PC-3 (cell line): ENCODE data around the gene RMND5B. TPM values are rescaled to one million over a fixed set of nuclear protein-coding genes. Genes with fewer than 3 reads are reported as not detected.
"Not testable (repeated sequence)": the region's sequence is repeated elsewhere in the genome, so short reads cannot be mapped to it uniquely, and the experiment has no call there.

Experiments used
- ATAC-seq: fragments of 200-7000 bp; cut with Tn5 transposase; 2 replicates; pipeline ENCODE4 v1.9.1; 2020; ENCODE audit warnings: mild to moderate bottlenecking, moderate library complexity
- BruUV-seq: library from RNA; stranded (reverse); fragments of 400-500 nt; replicated peaks from 2 replicates; lab custom pipeline; 2021; lab: Mats Ljungman, UMichigan
- CTCF ChIA-PET: fragments of 300-600 bp; sonication (Branson Sonifier 250); formaldehyde crosslinking; loops from one replicate; lab custom pipeline; 2022; ENCODE audit warnings: antibody characterized with exemption; lab: Charles Lee
- POLR2A ChIA-PET: fragments of 300-600 bp; sonication (Branson Sonifier 250); formaldehyde crosslinking; loops from one replicate; lab custom pipeline; 2022; ENCODE audit warnings: antibody characterized with exemption; ENCODE audit not compliant: unreplicated experiment; lab: Charles Lee
- DNase-seq: peaks from one replicate; pipeline ENCODE4 v3.0.0-alpha.2; 2015
- H2AFZ ChIP-seq: fragments of 300-600 bp; sonication (generic); 2 replicates; pipeline ENCODE4 v1.6.0; 2016; ENCODE audit warnings: antibody characterized with exemption, low read length
- H3F3A ChIP-seq: fragments of 300-600 bp; sonication (generic); one replicate; pipeline ENCODE4 v1.6.0; 2017; ENCODE audit warnings: antibody characterized with exemption, low read length, control low read depth, mild to moderate bottlenecking; ENCODE audit not compliant: unreplicated experiment
- H3K27ac ChIP-seq: fragments of 300-600 bp; sonication (generic); 2 replicates; pipeline ENCODE4 v1.5.1; 2016; ENCODE audit warnings: mild to moderate bottlenecking, low read length
- H3K27me3 ChIP-seq: fragments of 300-600 bp; sonication (generic); 2 replicates; pipeline ENCODE4 v1.6.1; 2016; ENCODE audit warnings: low read length, mixed read lengths
- H3K36me3 ChIP-seq: fragments of 300-600 bp; sonication (generic); 2 replicates; pipeline ENCODE4 v1.6.1; 2016; ENCODE audit warnings: low read depth, mixed run types, low read length, mixed read lengths
- H3K4me1 ChIP-seq: fragments of 300-600 bp; sonication (generic); 2 replicates; pipeline ENCODE4 v1.5.1; 2016; ENCODE audit warnings: low read length; ENCODE audit not compliant: insufficient read depth
- H3K4me2 ChIP-seq: fragments of 300-600 bp; sonication (generic); 2 replicates; pipeline ENCODE4 v1.6.0; 2016; ENCODE audit warnings: low read length
- H3K4me3 ChIP-seq: fragments of 300-600 bp; sonication (generic); 2 replicates; pipeline ENCODE4 v1.5.1; 2016; ENCODE audit warnings: mild to moderate bottlenecking, low read length, mixed read lengths
- H3K79me2 ChIP-seq: fragments of 300-600 bp; sonication (generic); 2 replicates; pipeline ENCODE4 v1.6.1; 2017; ENCODE audit warnings: low read length, mixed read lengths
- H3K9ac ChIP-seq: fragments of 300-600 bp; sonication (generic); 2 replicates; pipeline ENCODE4 v1.6.0; 2016; ENCODE audit warnings: mild to moderate bottlenecking, low read length
- H3K9me2 ChIP-seq: fragments of 300-600 bp; sonication (generic); replicated peaks from 2 replicates; pipeline ENCODE4 v1.6.1; 2016; ENCODE audit warnings: mixed run types, low read length, mixed read lengths
- H3K9me3 ChIP-seq: fragments of 300-600 bp; sonication (generic); 2 replicates; pipeline ENCODE4 v1.6.1; 2016; ENCODE audit warnings: low read length, mixed read lengths
- H4K20me1 ChIP-seq: fragments of 300-600 bp; sonication (generic); 2 replicates; pipeline ENCODE4 v1.6.1; 2016; ENCODE audit warnings: low read length, mixed read lengths
- CTCF ChIP-seq: fragments of 300-600 bp; sonication (generic); conservative IDR thresholded peaks from 2 replicates; pipeline ENCODE4 v1.5.1; 2017; ENCODE audit warnings: antibody characterized with exemption, low read depth, mild to moderate bottlenecking, low read length
- EZH2 ChIP-seq: fragments of 300-600 bp; sonication (generic); IDR thresholded peaks from one replicate; pipeline ENCODE4 v1.6.1; 2017; ENCODE audit warnings: antibody characterized with exemption, mild to moderate bottlenecking, low read length; ENCODE audit not compliant: unreplicated experiment
- EZH2phosphoT487 ChIP-seq: fragments of 300-600 bp; sonication (generic); IDR thresholded peaks from 2 replicates; pipeline ENCODE4 v1.6.1; 2018; ENCODE audit warnings: mild to moderate bottlenecking, antibody characterized with exemption, low read length, borderline replicate concordance
- intact Hi-C: fragments of 100-400 bp; cut with micrococcal nuclease; formaldehyde crosslinking; loops from 2 replicates; pipeline ENCODE4 v1.9.0; 2023
- total RNA-seq: library from RNA; depleted of rRNA; stranded (reverse); fragments of >200 nt; gene quantifications from 2 replicates; pipeline ENCODE4 v1.2.3, GENCODE V29; 2014

The RMND5B gene
- total RNA-seq, 1 experiment from 2014 or later = 33.2 TPM

- TF ChIP-seq EZH2 (no peak), CTCF (peak; percentile 55), EZH2phosphoT487 (no peak)
- H3K79me2 ChIP-seq = no peaks in the 10 kb centered on the region
- ATAC-seq (no peak; the same call in 1 of the 2 replicates), DNase-seq (no peak)
- H3F3A ChIP-seq = no peaks in the 10 kb centered on the region
- ChIA-PET POLR2A (no interaction called here), CTCF (no interaction called here)
- no peak overlapping the region for H3K27ac ChIP-seq
- no peaks in the 10 kb centered on the region for H3K9me2 ChIP-seq
- intact Hi-C loops = no loop called here
- no peak overlapping the region for H2AFZ ChIP-seq
- no peaks in the 10 kb centered on the region for H4K20me1 ChIP-seq
- peaks cover 16% of the 10 kb centered on the region for H3K4me1 ChIP-seq
- no TSS peak for BruUV-seq
- no peak overlapping the region for H3K4me3 ChIP-seq
- no peak overlapping the region for H3K9ac ChIP-seq
- no peak overlapping the region for H3K4me2 ChIP-seq
- H3K9me3 ChIP-seq = no peaks in the 10 kb centered on the region
- H3K27me3 ChIP-seq = no peaks in the 10 kb centered on the region
- H3K36me3 ChIP-seq = no peaks in the 10 kb centered on the region
Observed at GRCh38 chr5:178196986-178197385, 66.2 kb downstream of the RMND5B start.

- H3K9me2 ChIP-seq, DNase-seq, ATAC-seq, BruUV-seq, H3K27ac ChIP-seq, H4K20me1 ChIP-seq, CTCF ChIA-PET, H3K4me3 ChIP-seq, H3K36me3 ChIP-seq, H3K9me3 ChIP-seq, H3K9ac ChIP-seq, H2AFZ ChIP-seq, H3K27me3 ChIP-seq, intact Hi-C loops, H3K79me2 ChIP-seq, H3F3A ChIP-seq, POLR2A ChIA-PET, H3K4me2 ChIP-seq: not testable (repeated sequence)
- H3K4me1 ChIP-seq = peaks cover 14% of the 10 kb centered on the region
Observed at GRCh38 chr5:178198151-178198550, 67.3 kb downstream of the RMND5B start.

GRCh38 chr5:178198706-178199105 is 67.9 kb downstream of the RMND5B start:
- H3F3A ChIP-seq = no peaks in the 10 kb centered on the region
- H3K4me1 ChIP-seq = peaks cover 10% of the 10 kb centered on the region
- peaks cover 2% of the 10 kb centered on the region for H3K79me2 ChIP-seq
- H3K4me2 ChIP-seq = no peak overlapping the region
- intact Hi-C loops = no loop called here
- no peaks in the 10 kb centered on the region for H3K9me3 ChIP-seq
- ChIA-PET CTCF (no interaction called here), POLR2A (no interaction called here)
- H3K36me3 ChIP-seq = no peaks in the 10 kb centered on the region
- no peak overlapping the region for H2AFZ ChIP-seq
- H3K27me3 ChIP-seq = no peaks in the 10 kb centered on the region
- ATAC-seq (no peak), DNase-seq (no peak)
- H3K9me2 ChIP-seq = no peaks in the 10 kb centered on the region
- no peak overlapping the region for H3K27ac ChIP-seq
- TF ChIP-seq CTCF (no peak), EZH2 (no peak), EZH2phosphoT487 (no peak)
- H4K20me1 ChIP-seq = no peaks in the 10 kb centered on the region
- H3K9ac ChIP-seq = no peak overlapping the region
- no TSS peak for BruUV-seq
- H3K4me3 ChIP-seq = no peak overlapping the region
